ENCODE data around the gene KLHL40. TPM values are rescaled to one million over a fixed set of nuclear protein-coding genes. Genes with fewer than 3 reads are reported as not detected.

Gene KLHL40
- total RNA-seq, 1 experiment from 2014 or later = not detected

DNA sequence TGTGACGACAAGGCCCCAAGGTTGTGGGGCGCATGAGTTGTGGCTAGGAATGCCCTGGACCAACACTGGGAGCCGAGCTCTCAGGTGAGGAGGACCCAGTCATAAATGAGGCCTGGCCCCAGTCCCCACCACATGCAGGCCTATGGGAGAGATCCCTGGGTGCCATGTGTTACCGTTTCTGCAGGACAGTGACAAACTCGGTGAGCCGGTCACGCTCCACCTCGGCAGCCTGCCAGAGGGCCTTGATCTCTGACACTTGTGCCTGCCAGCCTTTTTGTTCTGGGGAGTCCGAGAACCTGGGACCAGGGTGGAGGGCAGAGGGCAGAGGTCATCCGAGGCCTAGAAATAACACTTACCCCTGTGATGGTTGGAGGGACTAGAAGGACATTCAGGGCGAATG is 45.0 kb downstream of the KLHL40 start:
- BruUV-seq (replicated peaks) = no TSS peak
- DNase-seq (ENCODE audit: low read depth, low spot score) (no peak), ATAC-seq (no peak)
- ChIA-PET POLR2A (no interaction called here), CTCF (no interaction called here)
- H3K27ac ChIP-seq (ENCODE audit: low read length) = no peak overlapping the region
- H3K9me3 ChIP-seq (ENCODE audit: control insufficient read depth, insufficient read depth, low read depth, low read length) = no peaks in the 10 kb centered on the region
- H3K27me3 ChIP-seq (ENCODE audit: control insufficient read depth, insufficient read depth, low read length) = no peaks in the 10 kb centered on the region
- TF ChIP-seq POLR2AphosphoS5 (IDR thresholded peaks at IDR 0.05; ENCODE audit: low read depth, low read length) (no peak), SIN3A (IDR thresholded peaks at IDR 0.05; ENCODE audit: borderline replicate concordance, insufficient read depth, low read depth, low read length) (no peak), TCF7L2 (IDR thresholded peaks at IDR 0.05; ENCODE audit: low read depth, low read length) (no peak)
- TF ChIP-seq, protein P1, sequence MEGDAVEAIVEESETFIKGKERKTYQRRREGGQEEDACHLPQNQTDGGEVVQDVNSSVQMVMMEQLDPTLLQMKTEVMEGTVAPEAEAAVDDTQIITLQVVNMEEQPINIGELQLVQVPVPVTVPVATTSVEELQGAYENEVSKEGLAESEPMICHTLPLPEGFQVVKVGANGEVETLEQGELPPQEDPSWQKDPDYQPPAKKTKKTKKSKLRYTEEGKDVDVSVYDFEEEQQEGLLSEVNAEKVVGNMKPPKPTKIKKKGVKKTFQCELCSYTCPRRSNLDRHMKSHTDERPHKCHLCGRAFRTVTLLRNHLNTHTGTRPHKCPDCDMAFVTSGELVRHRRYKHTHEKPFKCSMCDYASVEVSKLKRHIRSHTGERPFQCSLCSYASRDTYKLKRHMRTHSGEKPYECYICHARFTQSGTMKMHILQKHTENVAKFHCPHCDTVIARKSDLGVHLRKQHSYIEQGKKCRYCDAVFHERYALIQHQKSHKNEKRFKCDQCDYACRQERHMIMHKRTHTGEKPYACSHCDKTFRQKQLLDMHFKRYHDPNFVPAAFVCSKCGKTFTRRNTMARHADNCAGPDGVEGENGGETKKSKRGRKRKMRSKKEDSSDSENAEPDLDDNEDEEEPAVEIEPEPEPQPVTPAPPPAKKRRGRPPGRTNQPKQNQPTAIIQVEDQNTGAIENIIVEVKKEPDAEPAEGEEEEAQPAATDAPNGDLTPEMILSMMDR (IDR thresholded peaks at IDR 0.05) = no peak
- TF ChIP-seq, protein P2, sequence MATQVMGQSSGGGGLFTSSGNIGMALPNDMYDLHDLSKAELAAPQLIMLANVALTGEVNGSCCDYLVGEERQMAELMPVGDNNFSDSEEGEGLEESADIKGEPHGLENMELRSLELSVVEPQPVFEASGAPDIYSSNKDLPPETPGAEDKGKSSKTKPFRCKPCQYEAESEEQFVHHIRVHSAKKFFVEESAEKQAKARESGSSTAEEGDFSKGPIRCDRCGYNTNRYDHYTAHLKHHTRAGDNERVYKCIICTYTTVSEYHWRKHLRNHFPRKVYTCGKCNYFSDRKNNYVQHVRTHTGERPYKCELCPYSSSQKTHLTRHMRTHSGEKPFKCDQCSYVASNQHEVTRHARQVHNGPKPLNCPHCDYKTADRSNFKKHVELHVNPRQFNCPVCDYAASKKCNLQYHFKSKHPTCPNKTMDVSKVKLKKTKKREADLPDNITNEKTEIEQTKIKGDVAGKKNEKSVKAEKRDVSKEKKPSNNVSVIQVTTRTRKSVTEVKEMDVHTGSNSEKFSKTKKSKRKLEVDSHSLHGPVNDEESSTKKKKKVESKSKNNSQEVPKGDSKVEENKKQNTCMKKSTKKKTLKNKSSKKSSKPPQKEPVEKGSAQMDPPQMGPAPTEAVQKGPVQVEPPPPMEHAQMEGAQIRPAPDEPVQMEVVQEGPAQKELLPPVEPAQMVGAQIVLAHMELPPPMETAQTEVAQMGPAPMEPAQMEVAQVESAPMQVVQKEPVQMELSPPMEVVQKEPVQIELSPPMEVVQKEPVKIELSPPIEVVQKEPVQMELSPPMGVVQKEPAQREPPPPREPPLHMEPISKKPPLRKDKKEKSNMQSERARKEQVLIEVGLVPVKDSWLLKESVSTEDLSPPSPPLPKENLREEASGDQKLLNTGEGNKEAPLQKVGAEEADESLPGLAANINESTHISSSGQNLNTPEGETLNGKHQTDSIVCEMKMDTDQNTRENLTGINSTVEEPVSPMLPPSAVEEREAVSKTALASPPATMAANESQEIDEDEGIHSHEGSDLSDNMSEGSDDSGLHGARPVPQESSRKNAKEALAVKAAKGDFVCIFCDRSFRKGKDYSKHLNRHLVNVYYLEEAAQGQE (IDR thresholded peaks at IDR 0.05; ENCODE audit: insufficient read depth in 1 of 2, low read depth in 2 of 2, low read length in 1 of 2) = no peak
- H3K36me3 ChIP-seq (ENCODE audit: control insufficient read depth, insufficient read depth, low read length) = no peaks in the 10 kb centered on the region
- in situ Hi-C loops (cut with HindIII; ENCODE audit: low pct_unique_long_range_greater_than_20kb, low sequenced_read_pairs) (no loop called here), intact Hi-C loops (cut with micrococcal nuclease; ENCODE audit: unreplicated experiment) (no loop called here)
- no peaks in the 10 kb centered on the region for H3K4me1 ChIP-seq (ENCODE audit: control insufficient read depth, insufficient read depth, low read length)
- H3K4me3 ChIP-seq (ENCODE audit: low read depth in 2 of 2, low read length in 2 of 2) = no peak overlapping the region

DNA sequence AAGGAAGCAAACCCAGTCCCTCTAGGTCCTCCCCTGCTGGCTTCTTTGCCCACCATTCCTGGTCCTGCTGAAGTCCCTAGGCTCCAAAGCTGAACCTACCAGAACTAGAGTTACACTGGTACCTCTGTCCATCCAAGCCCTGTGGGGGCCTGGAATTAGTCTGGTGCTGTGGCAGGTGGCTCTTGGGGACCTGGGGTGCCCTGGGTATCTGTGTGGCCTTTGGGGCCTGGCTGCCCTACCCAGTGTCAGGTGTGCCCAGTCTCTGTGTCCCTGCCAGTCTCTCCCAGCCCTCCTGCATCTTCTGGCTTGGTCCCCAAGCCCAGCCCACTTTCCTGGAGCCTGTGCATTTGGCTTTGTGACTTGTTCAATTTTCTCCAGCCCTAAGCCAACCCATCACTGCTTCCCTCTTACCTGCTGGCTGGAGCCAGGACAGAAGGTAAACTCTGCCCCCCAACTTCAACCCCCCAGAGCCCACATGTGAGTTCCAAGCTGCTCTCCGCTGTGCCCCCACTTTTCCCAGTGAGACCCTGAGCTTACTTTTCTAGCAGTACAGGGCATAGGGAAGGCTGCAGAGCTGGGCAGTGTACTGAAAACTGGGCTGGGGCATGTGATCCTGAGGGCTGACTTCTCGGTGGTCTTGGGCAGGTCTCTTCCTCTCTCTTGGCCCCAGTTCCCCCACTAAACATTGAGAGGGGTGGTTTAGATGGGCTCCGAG is 45.5 kb downstream of the KLHL40 start:
- no peaks in the 10 kb centered on the region for H3K4me1 ChIP-seq (ENCODE audit: control insufficient read depth, insufficient read depth, low read length)
- no peaks in the 10 kb centered on the region for H3K9me3 ChIP-seq (ENCODE audit: control insufficient read depth, insufficient read depth, low read depth, low read length)
- POLR2A ChIA-PET = no interaction called here
- H3K4me3 ChIP-seq (ENCODE audit: low read depth in 2 of 2, low read length in 2 of 2) = no peak overlapping the region
- no TSS peak for BruUV-seq (replicated peaks)
- ATAC-seq (no peak), DNase-seq (ENCODE audit: low read depth, low spot score) (no peak)
- no peaks in the 10 kb centered on the region for H3K36me3 ChIP-seq (ENCODE audit: control insufficient read depth, insufficient read depth, low read length)
- CTCF ChIA-PET = no interaction called here
- intact Hi-C loops (cut with micrococcal nuclease; ENCODE audit: unreplicated experiment) = no loop called here
- in situ Hi-C loops (cut with HindIII; ENCODE audit: low pct_unique_long_range_greater_than_20kb, low sequenced_read_pairs) = no loop called here
- TF ChIP-seq POLR2AphosphoS5 (IDR thresholded peaks at IDR 0.05; ENCODE audit: low read depth, low read length) = no peak
- TF ChIP-seq, protein P2 (IDR thresholded peaks at IDR 0.05; ENCODE audit: insufficient read depth in 1 of 2, low read depth in 2 of 2, low read length in 1 of 2) = no peak
- TF ChIP-seq SIN3A (IDR thresholded peaks at IDR 0.05; ENCODE audit: borderline replicate concordance, insufficient read depth, low read depth, low read length) = no peak
- TF ChIP-seq, protein P1 (IDR thresholded peaks at IDR 0.05) = no peak
- TF ChIP-seq TCF7L2 (IDR thresholded peaks at IDR 0.05; ENCODE audit: low read depth, low read length) = no peak
- no peaks in the 10 kb centered on the region for H3K27me3 ChIP-seq (ENCODE audit: control insufficient read depth, insufficient read depth, low read length)
- H3K27ac ChIP-seq (ENCODE audit: low read length) = no peak overlapping the region

Measured in Panc1 (cell line).